NCI-H446 (cell line): ENCODE results near the gene MYH9.

Source experiments
- DNase-seq, 2 experiments: peaks; one replicate each; lab custom pipeline; 2025; lab: John Stamatoyannopoulos, UW

MYH9 gene

GRCh38 chr22:36246718-36247117 is 141.0 kb downstream of the MYH9 start:
- no peak for DNase-seq

GRCh38 chr22:36245805-36246356 is 141.9 kb downstream of the MYH9 start:
- DNase-seq, result no peak

GRCh38 chr22:36244522-36245391 is 143.0 kb downstream of the MYH9 start:
- peak in 1 of 2 experiments; percentile 57 for DNase-seq

- DNase-seq, result peak in 1 of 2 experiments; percentile 40
Measured at GRCh38 chr22:36243986-36244385, 143.8 kb downstream of the MYH9 start.

GRCh38 chr22:36239401-36240171 is 148.2 kb downstream of the MYH9 start, which contains the start of gene APOL2:
Gene APOL2, minus strand, starts transcription at chr22:36239527. Its CDS starts 6,365 bp downstream, at chr22:36233162.
- peak in 1 of 2 experiments; percentile 16 for DNase-seq

GRCh38 chr22:36239150-36239400 is 148.7 kb downstream of the MYH9 start:
- DNase-seq, result no peak

GRCh38 chr22:36238373-36239149 is 149.2 kb downstream of the MYH9 start:
- no peak for DNase-seq

GRCh38 chr22:36237462-36238372 is 150.1 kb downstream of the MYH9 start:
- no peak for DNase-seq

GRCh38 chr22:36236388-36237319 is 151.1 kb downstream of the MYH9 start:
- no peak for DNase-seq

GRCh38 chr22:36235585-36235984 is 152.2 kb downstream of the MYH9 start:
- no peak for DNase-seq

GRCh38 chr22:36234919-36235318 is 152.8 kb downstream of the MYH9 start:
- DNase-seq, result peak in 1 of 2 experiments; percentile 54

- DNase-seq, result no peak
Measured at GRCh38 chr22:36234213-36234612, 153.6 kb downstream of the MYH9 start.

- DNase-seq, result no peak
Measured at GRCh38 chr22:36233796-36234195, 154.0 kb downstream of the MYH9 start.

GRCh38 chr22:36232715-36233401 is 154.9 kb downstream of the MYH9 start:
- DNase-seq, result no peak
